ENCODE measurements around the gene THEMIS. TPM values are rescaled to one million over a fixed set of nuclear protein-coding genes. Genes with fewer than 3 reads are reported as not detected.

Gene THEMIS
- total RNA-seq, 2 experiments from 2014 or later, result 152 to 155 TPM

GRCh38 chr6:127845242-127845641, 55.6 kb downstream of the THEMIS start:
- Mint-ChIP-seq H3K27ac (no peak overlapping the region), H3K4me3 (no peak overlapping the region), H3K9me3 (peaks cover 7% of the 10 kb centered on the region), H3K4me1 (peaks cover 39% of the 10 kb centered on the region), H3K36me3 (peaks cover 71% of the 10 kb centered on the region), H3K27me3 (no peaks in the 10 kb centered on the region)
- POLR2A ChIA-PET, result no interaction called here
- no peak for DNase-seq
- ATAC-seq (ENCODE audit: low read depth), result no peak

- DNase-seq (no peak), ATAC-seq (ENCODE audit: low read depth) (no peak)
- Mint-ChIP-seq H3K27ac (no peak overlapping the region), H3K36me3 (peaks cover 70% of the 10 kb centered on the region), H3K9me3 (peaks cover 1% of the 10 kb centered on the region), H3K27me3 (no peaks in the 10 kb centered on the region), H3K4me1 (peaks cover 32% of the 10 kb centered on the region), H3K4me3 (no peak overlapping the region)
- POLR2A ChIA-PET, result no interaction called here
Observed at GRCh38 chr6:127844529-127844928, 56.3 kb downstream of the THEMIS start.

GRCh38 chr6:127843582-127843981, 57.3 kb downstream of the THEMIS start:
- POLR2A ChIA-PET, result no interaction called here
- peaks cover 65% of the 10 kb centered on the region for H3K36me3 Mint-ChIP-seq
- ATAC-seq (ENCODE audit: low read depth) (no peak), DNase-seq (no peak)
- H3K27ac Mint-ChIP-seq, result no peak overlapping the region
- H3K9me3 Mint-ChIP-seq, result peaks cover 1% of the 10 kb centered on the region
- no peaks in the 10 kb centered on the region for H3K27me3 Mint-ChIP-seq
- peaks cover 27% of the 10 kb centered on the region for H3K4me1 Mint-ChIP-seq
- no peak overlapping the region for H3K4me3 Mint-ChIP-seq

DNA sequence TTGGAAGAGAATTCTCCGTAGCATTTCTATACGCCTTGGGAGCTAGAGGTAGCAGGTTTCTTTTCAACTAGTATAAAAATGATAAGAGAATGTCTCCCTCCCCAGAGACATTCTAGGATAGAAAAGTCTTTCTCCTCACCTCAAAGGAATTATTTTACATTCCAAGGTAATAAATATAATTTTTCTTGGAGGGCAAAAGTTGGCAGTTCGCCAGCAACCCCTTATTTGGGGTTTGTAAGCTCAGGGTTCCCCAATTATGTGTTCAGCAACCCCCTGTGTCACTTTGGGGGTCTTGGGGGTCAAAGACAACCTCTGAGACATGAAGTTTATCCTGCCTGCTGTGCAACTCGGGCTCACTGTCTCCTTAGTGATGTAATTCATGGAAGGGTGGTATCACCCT, 58.3 kb downstream of the THEMIS start:
- DNase-seq (no peak), ATAC-seq (ENCODE audit: low read depth) (no peak)
- Mint-ChIP-seq H3K4me3 (no peak overlapping the region), H3K4me1 (peaks cover 24% of the 10 kb centered on the region), H3K27ac (no peak overlapping the region), H3K36me3 (peaks cover 59% of the 10 kb centered on the region), H3K27me3 (no peaks in the 10 kb centered on the region), H3K9me3 (no peaks in the 10 kb centered on the region)
- POLR2A ChIA-PET, result no interaction called here

GRCh38 chr6:127841811-127842210, 59.0 kb downstream of the THEMIS start:
- no peak overlapping the region for H3K27ac Mint-ChIP-seq
- ATAC-seq (ENCODE audit: low read depth) (no peak), DNase-seq (no peak)
- H3K4me3 Mint-ChIP-seq, result no peak overlapping the region
- peaks cover 22% of the 10 kb centered on the region for H3K4me1 Mint-ChIP-seq
- no peaks in the 10 kb centered on the region for H3K9me3 Mint-ChIP-seq
- POLR2A ChIA-PET, result no interaction called here
- H3K36me3 Mint-ChIP-seq, result peaks cover 54% of the 10 kb centered on the region
- no peaks in the 10 kb centered on the region for H3K27me3 Mint-ChIP-seq

DNA sequence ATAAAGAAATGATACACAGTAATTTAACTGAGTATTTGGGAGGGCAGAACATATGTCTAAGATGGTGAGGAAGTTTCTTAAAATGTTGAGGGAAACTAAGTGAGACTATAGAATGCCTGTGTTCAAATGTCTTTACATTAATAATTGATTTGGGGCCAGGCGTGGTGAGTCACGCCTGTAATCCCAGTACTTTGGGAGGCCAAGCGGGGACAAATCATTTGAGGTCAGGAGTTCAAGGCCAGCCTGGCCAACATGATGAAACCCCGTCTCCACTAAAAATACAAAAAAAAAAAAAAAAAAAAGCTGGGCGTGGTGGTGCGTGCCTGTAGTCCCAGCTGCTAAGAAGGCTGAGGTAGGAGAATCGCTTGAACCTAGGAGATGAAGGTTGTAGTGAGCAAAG, 66.7 kb downstream of the THEMIS start:
- ATAC-seq (ENCODE audit: low read depth), result no peak
- no peaks in the 10 kb centered on the region for H3K27me3 Mint-ChIP-seq
- H3K36me3 Mint-ChIP-seq, result peaks cover 48% of the 10 kb centered on the region
- POLR2A ChIA-PET, result interaction anchor here (0.6 kb wide), 1 partner anchor 57 kb away, joined by 3 read pairs; no protein-coding TSS in a partner anchor
- no peak for DNase-seq
- no peak overlapping the region for H3K27ac Mint-ChIP-seq
- no peak overlapping the region for H3K4me3 Mint-ChIP-seq
- H3K9me3 Mint-ChIP-seq, result peaks cover 2% of the 10 kb centered on the region
- peaks cover 7% of the 10 kb centered on the region for H3K4me1 Mint-ChIP-seq

DNA sequence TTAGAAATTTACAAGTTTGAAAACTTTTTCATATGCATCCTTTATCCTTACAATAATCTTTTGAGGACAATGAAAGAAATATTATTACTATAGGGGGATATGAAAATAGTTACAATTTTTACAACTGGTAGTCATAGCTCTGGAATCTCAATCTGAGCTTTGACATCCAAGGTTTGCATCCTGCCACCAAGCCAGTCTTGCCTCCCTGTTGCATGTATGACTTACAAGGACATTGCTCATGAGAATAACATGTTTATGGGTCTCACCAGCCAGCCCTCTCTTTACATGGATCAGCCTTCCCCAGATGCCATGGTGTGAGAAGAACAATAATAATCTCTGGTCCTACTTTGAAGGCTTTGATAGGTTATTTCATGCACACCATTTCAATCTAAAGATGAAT, 67.5 kb downstream of the THEMIS start:
- H3K27me3 Mint-ChIP-seq, result no peaks in the 10 kb centered on the region
- POLR2A ChIA-PET, result no interaction called here
- H3K4me3 Mint-ChIP-seq, result no peak overlapping the region
- no peak overlapping the region for H3K27ac Mint-ChIP-seq
- H3K36me3 Mint-ChIP-seq, result peaks cover 56% of the 10 kb centered on the region
- H3K4me1 Mint-ChIP-seq, result peaks cover 7% of the 10 kb centered on the region
- peaks cover 2% of the 10 kb centered on the region for H3K9me3 Mint-ChIP-seq
- ATAC-seq (ENCODE audit: low read depth), result no peak
- DNase-seq, result no peak

- Mint-ChIP-seq H3K27ac (no peak overlapping the region), H3K4me1 (peaks cover 13% of the 10 kb centered on the region), H3K27me3 (no peaks in the 10 kb centered on the region), H3K4me3 (no peak overlapping the region), H3K36me3 (peaks cover 63% of the 10 kb centered on the region), H3K9me3 (peaks cover 8% of the 10 kb centered on the region)
- ATAC-seq (ENCODE audit: low read depth) (no peak), DNase-seq (no peak)
- POLR2A ChIA-PET, result no interaction called here
Observed at GRCh38 chr6:127832381-127832780, 68.5 kb downstream of the THEMIS start.

DNA sequence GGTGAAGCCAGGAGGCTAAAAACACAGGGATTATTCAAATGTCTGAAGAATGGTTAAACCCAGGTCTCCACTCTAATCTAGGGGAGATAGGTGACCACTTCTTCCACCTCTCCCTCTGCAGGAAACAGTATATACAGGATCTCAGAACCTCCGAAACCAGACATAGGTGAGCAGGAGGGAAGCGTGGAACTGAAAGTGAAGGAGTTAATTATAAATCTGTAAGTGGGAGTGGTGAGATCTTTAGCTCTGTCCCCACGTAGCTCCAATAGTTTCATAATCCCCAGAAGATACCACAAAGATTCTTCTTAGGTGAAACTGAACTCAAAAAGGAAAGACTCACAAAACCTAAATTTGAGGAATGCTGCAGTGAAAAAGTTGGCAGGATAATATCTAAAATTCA, 76.8 kb downstream of the THEMIS start:
- no peak overlapping the region for H3K27ac Mint-ChIP-seq
- POLR2A ChIA-PET, result no interaction called here

DNA sequence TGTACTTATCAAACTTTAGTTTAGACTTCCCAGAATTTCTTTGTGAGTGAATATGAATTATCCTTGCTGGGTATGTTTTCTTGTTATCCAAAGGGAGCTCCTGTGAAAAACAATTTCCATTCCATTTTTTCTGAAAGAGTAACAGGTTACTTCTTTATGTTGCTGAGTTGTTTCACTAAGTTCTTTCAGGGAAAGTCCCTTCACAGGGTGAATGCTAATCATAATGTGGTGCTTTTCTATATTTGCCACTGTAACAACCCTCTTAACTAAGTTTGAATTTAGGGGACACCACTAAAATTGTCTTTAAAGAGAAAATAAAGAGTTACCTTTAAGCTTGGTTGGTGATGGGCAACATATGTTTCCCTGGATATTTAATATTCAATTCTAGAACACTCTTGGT, 79.4 kb downstream of the THEMIS start:
- no peak for DNase-seq
- ATAC-seq (ENCODE audit: low read depth), result no peak
- H3K4me1 Mint-ChIP-seq, result peaks cover 47% of the 10 kb centered on the region
- H3K27me3 Mint-ChIP-seq, result no peaks in the 10 kb centered on the region
- H3K9me3 Mint-ChIP-seq, result peaks cover 5% of the 10 kb centered on the region
- no peak overlapping the region for H3K4me3 Mint-ChIP-seq
- peaks cover 70% of the 10 kb centered on the region for H3K36me3 Mint-ChIP-seq
- no peak overlapping the region for H3K27ac Mint-ChIP-seq
- POLR2A ChIA-PET, result no interaction called here

More for the DNA sequence above, 76.8 kb downstream of the THEMIS start:
- Mint-ChIP-seq H3K4me1 (peaks cover 39% of the 10 kb centered on the region), H3K4me3 (no peak overlapping the region), H3K27me3 (no peaks in the 10 kb centered on the region), H3K9me3 (peaks cover 10% of the 10 kb centered on the region), H3K36me3 (peaks cover 77% of the 10 kb centered on the region)
- ATAC-seq (ENCODE audit: low read depth) (no peak), DNase-seq (no peak)

DNA sequence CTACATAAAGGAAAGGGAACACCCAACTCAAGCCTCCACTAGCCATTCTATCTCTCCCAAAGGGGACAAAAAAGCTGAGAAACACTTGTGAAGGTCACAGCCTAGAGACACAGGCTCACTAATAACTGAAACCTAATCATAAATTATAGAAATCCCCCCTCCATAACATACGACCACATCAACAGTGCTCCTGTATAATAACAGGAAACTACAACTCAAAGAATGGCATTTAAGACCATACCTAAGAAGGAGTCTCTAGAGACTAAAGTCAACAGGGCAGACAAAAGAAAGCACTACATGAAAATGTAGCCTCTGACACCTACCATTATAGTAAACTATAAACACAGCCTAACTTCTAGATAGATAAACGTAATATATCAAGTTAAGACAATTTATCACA, 82.7 kb downstream of the THEMIS start:
- no peaks in the 10 kb centered on the region for H3K27me3 Mint-ChIP-seq
- H3K36me3 Mint-ChIP-seq, result peaks cover 70% of the 10 kb centered on the region
- DNase-seq, result no peak
- peak overlapping the region; percentile 1 for H3K4me3 Mint-ChIP-seq
- no peak for ATAC-seq (ENCODE audit: low read depth)
- no peaks in the 10 kb centered on the region for H3K9me3 Mint-ChIP-seq
- POLR2A ChIA-PET, result no interaction called here
- peaks cover 54% of the 10 kb centered on the region for H3K4me1 Mint-ChIP-seq
- peak overlapping the region; percentile 26 for H3K27ac Mint-ChIP-seq

DNA sequence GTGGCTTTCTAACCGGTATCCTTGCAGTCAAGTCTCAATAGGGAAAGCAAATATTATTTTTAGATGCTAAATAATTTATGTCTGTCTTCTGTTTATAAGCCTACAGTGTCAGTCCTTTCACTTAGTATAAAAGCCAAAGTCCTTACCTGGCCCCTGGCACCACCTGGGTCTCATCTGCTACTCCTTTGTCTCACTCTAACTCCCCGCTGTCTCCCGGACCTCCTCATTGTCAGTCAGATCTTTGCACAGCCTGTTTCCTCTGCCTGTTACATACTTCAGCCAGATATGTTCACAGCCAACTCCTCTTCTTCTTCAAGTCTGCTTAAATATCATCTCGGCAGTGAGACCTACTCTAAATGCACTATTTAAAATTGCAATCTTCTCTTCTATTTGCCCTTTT, 84.2 kb downstream of the THEMIS start:
- peak overlapping the region; percentile 22 for H3K27ac Mint-ChIP-seq
- no peaks in the 10 kb centered on the region for H3K9me3 Mint-ChIP-seq
- H3K27me3 Mint-ChIP-seq, result no peaks in the 10 kb centered on the region
- peaks cover 75% of the 10 kb centered on the region for H3K36me3 Mint-ChIP-seq
- no peak for ATAC-seq (ENCODE audit: low read depth)
- no peak for DNase-seq
- POLR2A ChIA-PET, result no interaction called here
- peaks cover 65% of the 10 kb centered on the region for H3K4me1 Mint-ChIP-seq
- H3K4me3 Mint-ChIP-seq, result no peak overlapping the region

DNA sequence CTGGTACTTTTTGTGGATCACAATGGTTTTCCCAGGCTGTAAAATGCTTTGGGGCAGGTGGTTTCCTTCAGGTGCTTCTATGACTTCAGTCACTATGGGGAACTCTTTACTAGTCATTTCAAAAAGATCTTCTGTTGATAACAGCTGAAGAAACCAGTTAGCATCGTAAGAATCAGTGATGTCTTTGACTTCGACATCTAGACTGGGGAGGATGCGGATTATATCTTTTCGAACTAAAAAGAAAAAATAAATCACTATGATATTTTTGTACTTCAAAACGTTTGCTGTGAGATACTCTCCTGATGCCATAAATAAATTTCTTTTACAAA, 87.2 kb downstream of the THEMIS start:
- peaks cover 82% of the 10 kb centered on the region for H3K36me3 Mint-ChIP-seq
- no peaks in the 10 kb centered on the region for H3K27me3 Mint-ChIP-seq
- H3K4me1 Mint-ChIP-seq, result peaks cover 72% of the 10 kb centered on the region
- no peak overlapping the region for H3K27ac Mint-ChIP-seq
- H3K9me3 Mint-ChIP-seq, result no peaks in the 10 kb centered on the region
- ATAC-seq (ENCODE audit: low read depth) (no peak), DNase-seq (no peak)
- POLR2A ChIA-PET, result no interaction called here
- H3K4me3 Mint-ChIP-seq, result peak overlapping the region; percentile 15

DNA sequence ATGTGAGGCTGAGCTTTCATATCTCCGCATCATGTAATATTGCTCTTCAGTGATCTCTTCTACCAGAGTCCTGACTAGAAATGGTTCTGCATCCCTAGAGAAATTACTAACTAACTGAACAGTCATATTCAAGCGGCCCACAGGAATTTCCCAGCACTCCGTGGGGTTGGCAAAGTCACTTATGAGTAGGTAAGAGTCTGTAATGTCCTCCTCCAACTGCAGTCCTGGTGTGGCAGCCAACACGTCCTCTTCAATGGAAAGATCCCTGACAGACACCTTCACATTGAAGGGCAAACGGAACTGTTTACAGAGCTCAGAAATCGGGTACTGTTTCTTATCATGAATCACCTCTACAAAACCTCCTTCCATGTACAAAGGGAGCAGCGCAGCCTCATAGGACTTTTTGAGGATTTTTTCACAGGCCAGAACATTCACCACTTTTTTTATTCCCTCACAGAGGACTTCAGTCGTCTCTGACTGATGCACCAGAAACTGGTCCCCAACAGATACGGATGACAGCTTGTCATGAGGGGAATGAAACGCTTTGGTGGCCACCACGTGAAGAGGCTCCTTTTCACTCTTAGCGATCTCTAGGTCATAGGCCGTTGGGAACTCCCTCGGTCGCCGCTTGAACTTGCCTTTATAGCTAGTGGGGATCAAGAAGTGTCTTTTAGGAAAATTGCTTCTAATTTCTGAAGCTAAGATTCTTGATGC, 87.7 kb downstream of the THEMIS start:
- POLR2A ChIA-PET, result no interaction called here
- Mint-ChIP-seq H3K9me3 (no peaks in the 10 kb centered on the region), H3K4me1 (peaks cover 73% of the 10 kb centered on the region), H3K4me3 (peak overlapping the region; percentile 46), H3K27ac (peak overlapping the region; percentile 46), H3K36me3 (peaks cover 82% of the 10 kb centered on the region), H3K27me3 (no peaks in the 10 kb centered on the region)
- ATAC-seq (ENCODE audit: low read depth) (no peak), DNase-seq (no peak)
